HCEC 1CT (cell line): ENCODE results near the gene AGA.

ENCODE experiments used
- DNase-seq: peaks from one replicate; pipeline ENCODE4 v3.0.0-alpha.2; 2017

AGA gene

GRCh38 chr4:177441803-177442622 is at the start of gene AGA:
TSS of gene AGA (minus strand) at chr4:177442437. CDS start at chr4:177442375, 62 bp downstream.
- DNase-seq = peak; percentile 84

- DNase-seq = no peak
Measured at GRCh38 chr4:177492022-177492421, 49.8 kb upstream of the AGA start.

GRCh38 chr4:177490769-177491168 is 48.5 kb upstream of the AGA start:
- DNase-seq = no peak

GRCh38 chr4:177489471-177490246 is 47.4 kb upstream of the AGA start:
- no peak for DNase-seq

GRCh38 chr4:177487977-177488376 is 45.7 kb upstream of the AGA start:
- DNase-seq = no peak

DNA sequence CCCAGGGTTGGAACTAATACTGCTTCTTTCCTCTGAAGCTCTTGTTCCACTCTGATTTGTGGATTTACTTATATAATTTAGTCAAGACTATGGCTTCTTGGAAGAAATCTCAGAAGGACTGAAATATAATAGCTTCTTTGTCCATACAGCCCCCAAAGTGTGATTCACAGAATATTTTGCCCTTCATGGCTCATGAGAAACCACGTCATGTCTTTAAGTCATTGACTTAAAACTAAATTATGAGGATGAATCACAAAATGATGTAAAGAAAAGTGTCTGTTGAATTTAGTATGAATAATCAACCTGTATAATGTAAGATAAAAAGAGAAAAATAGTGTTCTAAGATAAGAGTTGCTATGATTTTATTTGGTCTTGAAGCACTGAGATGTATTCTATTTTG is 43.3 kb upstream of the AGA start:
- peak; percentile 48 for DNase-seq

- peak; percentile 85 for DNase-seq
Measured at GRCh38 chr4:177484613-177485021, 42.4 kb upstream of the AGA start.

- DNase-seq = no peak
Measured at GRCh38 chr4:177483760-177484159, 41.5 kb upstream of the AGA start.

GRCh38 chr4:177483271-177483670 is 41.0 kb upstream of the AGA start:
- DNase-seq = peak; percentile 36

DNA sequence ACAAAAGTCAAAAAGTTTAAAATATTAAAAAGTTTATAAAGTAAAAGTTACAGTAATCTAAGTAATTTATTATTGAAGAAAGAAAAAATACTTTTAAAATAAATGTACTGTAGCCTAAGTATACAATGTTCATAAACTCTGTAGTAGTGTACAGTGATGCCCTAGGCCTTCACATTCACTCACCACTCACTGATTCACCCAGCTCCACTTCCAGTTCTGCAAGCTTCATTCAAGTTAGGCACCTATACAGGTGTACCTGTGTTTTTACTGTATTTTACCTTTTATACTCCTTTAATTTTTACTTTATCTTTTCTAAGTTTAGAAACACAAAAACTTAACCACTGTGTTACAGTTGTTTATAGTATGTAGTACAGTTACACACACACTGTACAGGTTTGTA is 40.1 kb upstream of the AGA start:
- DNase-seq = no peak

DNA sequence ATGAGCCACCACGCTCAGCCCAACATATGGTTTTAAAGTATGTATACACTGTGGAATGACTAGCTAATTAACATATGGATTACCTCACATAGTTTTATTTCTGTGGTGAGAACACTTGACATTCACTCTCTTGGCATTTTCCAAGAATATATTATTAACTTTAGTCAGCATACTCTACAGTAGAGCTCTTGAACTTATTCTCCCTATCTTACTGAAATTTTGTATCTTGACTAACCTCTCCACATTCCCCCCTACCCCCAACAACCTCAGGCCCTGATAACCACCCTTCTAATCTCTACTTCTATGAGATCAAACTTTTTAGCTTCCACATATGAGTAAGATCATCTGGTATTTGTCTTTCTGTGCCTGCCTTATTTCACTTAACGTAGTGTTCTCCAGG is 38.6 kb upstream of the AGA start:
- DNase-seq = peak; percentile 69

- DNase-seq = no peak
Measured at GRCh38 chr4:177479063-177479462, 36.8 kb upstream of the AGA start.

GRCh38 chr4:177478496-177478895 is 36.3 kb upstream of the AGA start:
- no peak for DNase-seq

- DNase-seq = no peak
Measured at GRCh38 chr4:177473991-177474390, 31.8 kb upstream of the AGA start.

- DNase-seq = no peak
Measured at GRCh38 chr4:177464026-177464425, 21.8 kb upstream of the AGA start.

GRCh38 chr4:177461606-177462005 is 19.4 kb upstream of the AGA start:
- DNase-seq = peak; percentile 14

DNA sequence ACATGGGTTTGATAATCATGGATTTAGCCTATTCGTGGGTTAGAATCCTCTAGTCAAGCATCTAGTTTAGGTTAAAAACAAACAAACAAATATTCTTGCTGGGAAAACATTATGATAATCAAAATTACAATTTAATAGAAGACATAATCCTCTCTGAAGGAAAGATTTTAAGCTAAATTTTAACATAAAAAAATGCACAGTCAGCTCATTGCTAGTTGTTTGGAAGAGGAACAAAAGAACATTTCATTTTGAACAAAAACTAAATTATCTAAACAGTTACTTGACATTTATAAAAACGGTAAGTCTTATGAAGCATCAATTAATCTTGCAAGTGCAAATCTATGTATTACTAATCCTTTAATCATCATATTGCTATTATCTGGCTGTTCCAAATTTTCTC is 18.2 kb upstream of the AGA start:
- no peak for DNase-seq

GRCh38 chr4:177455561-177455970 is 13.3 kb upstream of the AGA start:
- no peak for DNase-seq

DNA sequence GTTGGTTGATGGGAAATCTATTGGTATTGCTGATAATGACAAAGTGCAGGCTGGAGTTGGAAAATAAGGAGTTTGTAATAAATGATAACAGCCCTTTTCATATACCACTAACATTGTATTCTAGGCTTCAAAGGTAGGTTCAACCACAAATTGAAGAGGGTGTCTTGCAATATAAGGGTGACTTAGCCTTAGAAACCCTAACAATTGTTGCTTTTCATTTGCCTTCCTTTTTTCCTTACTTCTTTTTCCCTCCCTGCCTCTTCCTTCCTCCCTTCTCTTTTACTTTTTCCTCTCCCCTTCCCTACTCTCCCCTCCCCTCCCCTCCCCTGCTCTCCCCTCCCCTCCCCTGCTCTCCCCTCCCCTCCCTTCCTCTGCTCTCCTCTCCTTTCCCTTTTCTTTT is 10.9 kb upstream of the AGA start:
- DNase-seq = no peak

GRCh38 chr4:177451108-177451500 is 8.9 kb upstream of the AGA start:
- DNase-seq = no peak

- DNase-seq = peak; percentile 3
Measured at GRCh38 chr4:177450426-177451107, 8.3 kb upstream of the AGA start.

- DNase-seq = peak; percentile 57
Measured at GRCh38 chr4:177448850-177449249, 6.6 kb upstream of the AGA start.

GRCh38 chr4:177447417-177448004 is 5.3 kb upstream of the AGA start:
- DNase-seq = no peak
